Measurements from ENCODE around the gene FAM228B. TPM values are rescaled to one million over a fixed set of nuclear protein-coding genes. Genes with fewer than 3 reads are reported as not detected.

The FAM228B gene
- polyA plus RNA-seq, 1 experiment: 4.2 TPM

GRCh38 chr2:24181849-24182248, 58.6 kb downstream of the FAM228B start:
- H3K36me3 ChIP-seq (ENCODE audit: control insufficient read depth, insufficient read depth, low read length): no peaks in the 10 kb centered on the region
- ChIA-PET CTCF (no interaction called here), POLR2A (no interaction called here)
- no peak for TF ChIP-seq CTCF (IDR thresholded peaks at IDR 0.05; ENCODE audit: insufficient read depth, low read depth, low read length)
- no peak for DNase-seq (ENCODE audit: low read depth)
- H3K27me3 ChIP-seq (ENCODE audit: control insufficient read depth, insufficient read depth, low read length): no peaks in the 10 kb centered on the region
- no peak overlapping the region for H3K4me3 ChIP-seq (ENCODE audit: low read depth, low read length)

DNA sequence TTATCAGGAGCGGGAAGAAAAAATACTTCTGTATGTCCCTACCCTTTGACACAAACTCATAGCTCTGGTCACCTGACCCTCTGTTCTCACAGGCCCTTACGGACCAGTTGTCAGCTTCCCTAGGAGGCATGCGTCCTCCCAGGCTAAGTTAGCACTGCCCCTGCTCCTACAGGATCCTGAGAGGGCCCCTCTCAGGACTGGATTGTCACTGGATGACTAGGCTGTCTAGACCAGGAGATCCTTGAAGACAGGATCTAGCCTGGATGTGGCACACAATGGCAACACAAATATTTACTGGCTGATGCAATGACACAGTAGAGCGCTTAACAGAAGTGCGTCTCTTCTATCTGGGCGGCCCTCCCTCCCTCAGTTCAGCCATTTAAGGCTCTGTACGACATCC, 59.2 kb downstream of the FAM228B start:
- Histone ChIP-seq H3K4me3 (ENCODE audit: low read depth, low read length) (no peak overlapping the region), H3K27me3 (ENCODE audit: control insufficient read depth, insufficient read depth, low read length) (no peaks in the 10 kb centered on the region), H3K36me3 (ENCODE audit: control insufficient read depth, insufficient read depth, low read length) (no peaks in the 10 kb centered on the region)
- TF ChIP-seq CTCF (IDR thresholded peaks at IDR 0.05; ENCODE audit: insufficient read depth, low read depth, low read length): no peak
- ChIA-PET CTCF (no interaction called here), POLR2A (no interaction called here)
- no peak for DNase-seq (ENCODE audit: low read depth)

GRCh38 chr2:24183366-24184069, 60.2 kb downstream of the FAM228B start:
- Histone ChIP-seq H3K36me3 (ENCODE audit: control insufficient read depth, insufficient read depth, low read length) (no peaks in the 10 kb centered on the region), H3K4me3 (ENCODE audit: low read depth, low read length) (no peak overlapping the region), H3K27me3 (ENCODE audit: control insufficient read depth, insufficient read depth, low read length) (no peaks in the 10 kb centered on the region)
- CTCF ChIA-PET: interaction anchor here (0.6 to 0.9 kb wide), 5 partner anchors 20 to 405 kb away, joined by 3 read pairs; partner anchors contain the start of gene TP53I3
- TF ChIP-seq CTCF (IDR thresholded peaks at IDR 0.05; ENCODE audit: insufficient read depth, low read depth, low read length): no peak
- DNase-seq (ENCODE audit: low read depth): no peak
- POLR2A ChIA-PET: no interaction called here

- ChIA-PET CTCF (no interaction called here), POLR2A (no interaction called here)
- Histone ChIP-seq H3K4me3 (ENCODE audit: low read depth, low read length) (no peak overlapping the region), H3K27me3 (ENCODE audit: control insufficient read depth, insufficient read depth, low read length) (no peaks in the 10 kb centered on the region), H3K36me3 (ENCODE audit: control insufficient read depth, insufficient read depth, low read length) (no peaks in the 10 kb centered on the region)
- TF ChIP-seq CTCF (IDR thresholded peaks at IDR 0.05; ENCODE audit: insufficient read depth, low read depth, low read length): no peak
- DNase-seq (ENCODE audit: low read depth): no peak
Observed at GRCh38 chr2:24189551-24189950, 66.3 kb downstream of the FAM228B start.

DNA sequence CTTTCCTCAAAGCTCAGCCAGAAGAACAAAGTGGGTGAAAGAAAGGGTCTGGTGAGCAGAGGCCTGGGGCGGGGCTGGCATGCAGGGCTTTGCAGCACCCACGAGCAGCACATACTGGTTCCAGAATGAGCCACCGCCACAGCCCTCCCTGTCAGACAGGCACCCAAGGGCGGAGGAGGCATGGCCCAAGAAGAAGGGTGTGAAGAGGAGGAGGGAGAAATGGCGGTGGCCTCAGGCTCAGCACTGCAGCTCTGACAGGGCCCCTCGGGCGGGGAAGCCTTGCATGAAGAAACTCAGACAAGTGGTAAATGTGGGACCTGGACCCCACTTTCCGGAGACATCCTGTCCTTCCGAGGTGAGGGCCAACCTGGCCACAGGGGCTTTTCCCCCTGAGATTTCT, 67.2 kb downstream of the FAM228B start:
- no peak for DNase-seq (ENCODE audit: low read depth)
- H3K36me3 ChIP-seq (ENCODE audit: control insufficient read depth, insufficient read depth, low read length): no peaks in the 10 kb centered on the region
- CTCF ChIA-PET: interaction anchor here (1.1 to 1.6 kb wide), 2 partner anchors 11 to 16 kb away, joined by 3 read pairs; no protein-coding TSS in a partner anchor
- no peak for TF ChIP-seq CTCF (IDR thresholded peaks at IDR 0.05; ENCODE audit: insufficient read depth, low read depth, low read length)
- POLR2A ChIA-PET: no interaction called here
- H3K4me3 ChIP-seq (ENCODE audit: low read depth, low read length): no peak overlapping the region
- H3K27me3 ChIP-seq (ENCODE audit: control insufficient read depth, insufficient read depth, low read length): no peaks in the 10 kb centered on the region

Measured in BJ (cell line).